AG08396 (cell line): ENCODE measurements around the gene NFXL1.

Source experiments
- DNase-seq: peaks from one replicate; pipeline ENCODE4 v3.0.0; 2012; ENCODE audit warnings: low spot score, mixed read lengths

NFXL1 gene

DNA sequence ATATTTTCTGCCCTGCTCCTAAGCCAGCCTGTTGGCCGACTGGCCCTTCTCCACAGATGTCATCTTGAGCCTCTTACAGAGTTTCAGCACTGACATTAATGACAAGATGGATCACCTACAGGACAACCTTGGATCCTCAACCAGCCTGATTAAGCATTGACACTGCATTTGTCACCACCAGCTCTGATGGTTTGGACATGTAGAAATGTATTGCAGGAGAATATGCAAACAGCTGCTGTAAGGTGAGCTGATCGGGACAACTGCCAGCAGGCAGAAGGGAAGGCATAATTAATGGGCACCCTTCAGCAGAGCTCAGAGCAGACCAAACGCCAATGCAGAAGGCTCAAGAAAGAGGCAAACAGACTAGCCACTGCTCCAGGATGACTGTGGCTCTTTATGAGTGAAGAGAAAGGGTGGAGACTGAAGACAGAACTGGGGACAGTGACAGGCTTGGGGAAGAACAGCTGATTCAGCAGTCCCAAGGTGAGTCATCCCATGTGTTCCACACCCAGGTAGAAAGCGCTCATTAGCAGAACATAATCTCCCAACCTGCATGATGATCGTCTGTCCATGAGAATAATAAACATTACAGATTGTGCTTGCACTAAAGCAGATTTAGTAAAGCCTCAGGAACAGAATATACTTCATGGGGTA is 83.2 kb downstream of the NFXL1 start:
- DNase-seq = no peak

DNA sequence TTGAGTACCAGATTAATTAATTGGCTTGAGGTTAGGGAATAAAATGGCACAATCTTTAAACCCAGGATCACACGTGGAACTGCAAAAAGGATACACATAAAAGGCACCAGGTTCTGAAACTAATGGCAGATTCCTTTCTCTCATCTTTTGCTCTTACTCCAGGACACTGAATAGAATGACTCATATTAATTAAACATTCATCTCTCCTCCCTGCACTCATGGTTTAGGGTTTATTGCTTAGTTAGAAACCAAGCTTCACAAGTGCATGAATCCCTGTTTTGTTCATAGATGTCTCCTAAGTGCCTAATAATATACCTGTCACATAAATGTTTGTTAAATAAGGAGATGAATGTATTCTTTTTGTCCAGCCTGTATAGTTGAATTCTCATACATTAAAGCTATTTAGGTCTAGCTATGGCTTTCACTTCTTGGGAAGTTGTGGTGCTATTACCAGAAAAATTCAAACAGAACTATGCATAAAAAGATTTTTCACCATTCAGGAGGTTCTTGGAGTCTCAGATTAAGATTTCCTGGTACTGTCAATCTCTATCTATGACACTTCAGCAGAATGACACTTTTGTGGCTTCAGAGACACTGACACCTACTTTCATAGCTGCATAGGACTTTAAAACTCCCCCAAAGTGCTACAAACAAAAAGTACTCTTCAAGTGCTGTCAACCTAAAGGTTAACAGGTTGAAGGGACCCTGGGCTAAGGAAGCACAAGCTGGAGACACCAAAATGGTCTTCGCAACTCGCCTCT is 83.9 kb downstream of the NFXL1 start:
- DNase-seq = no peak

DNA sequence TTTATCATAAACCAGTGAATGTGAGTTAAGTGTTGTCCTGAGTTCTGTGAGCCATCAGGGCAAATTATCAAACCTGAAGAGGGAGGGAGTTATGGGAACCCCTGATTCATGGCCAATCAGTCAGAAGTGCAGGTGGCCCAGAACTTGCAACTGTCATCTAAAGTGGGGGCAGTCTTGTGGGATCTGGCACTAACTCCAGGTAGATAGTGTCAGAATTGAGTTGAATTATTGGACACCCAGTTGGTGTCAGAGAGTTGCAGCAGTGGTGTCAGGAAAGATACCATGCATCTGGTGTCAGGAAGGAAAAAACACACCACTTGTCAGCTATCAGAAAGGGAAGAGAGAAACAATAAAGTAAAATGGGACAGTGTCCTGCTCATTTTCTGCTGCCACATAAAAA is 84.9 kb downstream of the NFXL1 start:
- DNase-seq = no peak

DNA sequence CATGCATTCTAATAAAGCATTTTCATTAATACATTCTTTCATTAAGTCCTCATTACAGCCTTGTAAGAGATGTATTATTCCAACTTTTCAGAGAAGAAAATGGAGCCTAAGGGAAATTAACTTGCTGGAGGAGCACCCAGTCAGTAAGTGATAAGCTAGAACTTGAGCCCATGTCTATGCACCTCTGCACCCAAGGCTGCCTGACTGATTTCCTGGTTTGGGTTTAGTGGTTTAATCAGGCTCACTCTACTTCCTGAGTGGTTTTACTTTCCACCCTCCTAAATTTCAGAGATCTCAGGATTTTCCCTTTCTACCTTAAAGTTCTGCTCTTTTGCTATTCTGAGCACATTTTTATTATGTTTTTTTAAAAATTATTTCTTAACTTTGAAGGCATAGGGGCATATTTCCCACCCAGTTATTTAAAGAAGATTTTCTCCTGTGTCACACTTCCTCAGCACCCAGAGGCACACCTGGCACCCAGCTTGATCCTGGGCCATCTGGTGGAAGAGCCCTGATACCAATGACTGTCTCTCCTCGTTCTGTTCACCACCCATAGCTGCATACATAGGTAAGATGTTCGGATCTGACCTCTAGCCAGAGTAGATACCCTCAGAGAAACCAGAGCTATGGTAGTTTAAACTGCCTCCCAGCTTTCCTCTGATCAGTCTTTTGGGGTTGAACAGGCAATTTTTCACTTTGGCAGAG is 86.9 kb downstream of the NFXL1 start:
- no peak for DNase-seq

DNA sequence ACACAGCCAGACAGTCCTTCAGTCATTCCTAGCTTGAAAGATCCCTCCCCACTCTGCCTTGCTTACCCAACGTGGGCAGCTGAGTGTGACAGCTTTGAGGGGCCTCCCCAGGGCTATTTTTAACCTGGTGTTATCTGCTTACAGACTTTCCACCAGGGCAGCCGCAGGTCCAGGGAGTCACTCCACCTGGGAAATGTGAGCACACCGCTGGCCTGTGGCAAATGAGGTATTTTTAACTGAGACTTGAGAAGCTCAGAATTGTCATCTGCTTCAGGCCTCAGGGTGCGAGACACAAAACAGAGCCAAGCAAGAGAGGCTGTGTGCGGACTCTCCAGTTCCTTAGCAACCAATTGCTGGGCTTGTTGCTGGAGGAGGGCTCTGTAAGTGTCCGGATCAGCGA is 89.5 kb downstream of the NFXL1 start:
- no peak for DNase-seq

DNA sequence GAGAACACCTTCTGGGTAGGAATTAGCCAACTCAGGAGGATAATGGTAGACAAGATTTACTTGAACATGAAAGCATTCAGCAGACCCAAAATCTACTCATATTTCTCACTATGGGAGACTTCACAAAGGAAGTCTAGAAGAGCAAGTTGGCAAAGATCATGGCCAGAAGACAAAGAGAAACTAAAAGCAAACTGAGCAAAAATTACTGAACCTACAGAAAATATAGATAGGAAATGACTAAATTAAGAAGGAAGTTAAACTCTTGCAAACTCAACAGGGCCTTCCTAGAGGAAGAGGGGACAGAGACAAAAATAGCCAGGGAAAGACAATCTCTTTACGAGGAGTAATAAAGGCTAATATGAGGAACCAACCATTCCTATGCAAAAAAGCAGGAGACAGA is 95.2 kb downstream of the NFXL1 start:
- no peak for DNase-seq

DNA sequence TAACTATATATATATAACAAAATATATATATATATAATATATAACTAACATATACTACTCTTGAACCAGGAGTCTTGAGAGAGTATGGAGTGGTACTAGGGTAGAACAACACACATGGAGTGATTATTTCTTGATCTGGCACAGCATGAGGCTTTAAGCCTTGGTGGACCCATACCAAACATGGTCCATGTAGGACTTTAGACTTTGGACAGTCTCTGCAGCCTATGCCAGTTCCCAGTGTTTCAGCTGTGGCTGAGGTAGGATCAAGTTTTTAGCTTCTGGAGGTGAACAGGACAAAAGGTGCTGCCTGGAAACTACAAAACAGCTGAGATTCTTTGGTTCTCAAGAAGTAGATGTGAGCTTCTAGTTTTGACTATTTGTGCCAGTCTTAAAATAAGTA is 97.1 kb downstream of the NFXL1 start:
- DNase-seq = no peak

DNA sequence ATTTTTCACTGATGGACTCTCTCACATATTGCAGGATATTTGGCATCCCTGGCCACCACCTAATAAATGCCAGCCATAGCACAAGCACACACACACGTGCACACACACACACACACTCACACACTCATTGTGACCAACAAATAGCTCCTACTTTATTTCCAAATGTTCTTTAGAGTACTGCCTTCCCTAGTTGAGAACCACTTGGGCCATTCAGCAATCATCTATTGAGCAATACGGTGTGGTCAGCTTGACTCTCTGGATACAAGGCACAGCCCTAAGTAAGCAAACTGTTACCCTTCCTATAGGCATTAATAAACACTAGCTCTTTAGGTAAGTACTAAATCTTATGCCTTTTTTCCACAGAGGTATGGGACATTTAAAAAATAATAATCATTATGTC is 97.6 kb downstream of the NFXL1 start:
- no peak for DNase-seq

DNA sequence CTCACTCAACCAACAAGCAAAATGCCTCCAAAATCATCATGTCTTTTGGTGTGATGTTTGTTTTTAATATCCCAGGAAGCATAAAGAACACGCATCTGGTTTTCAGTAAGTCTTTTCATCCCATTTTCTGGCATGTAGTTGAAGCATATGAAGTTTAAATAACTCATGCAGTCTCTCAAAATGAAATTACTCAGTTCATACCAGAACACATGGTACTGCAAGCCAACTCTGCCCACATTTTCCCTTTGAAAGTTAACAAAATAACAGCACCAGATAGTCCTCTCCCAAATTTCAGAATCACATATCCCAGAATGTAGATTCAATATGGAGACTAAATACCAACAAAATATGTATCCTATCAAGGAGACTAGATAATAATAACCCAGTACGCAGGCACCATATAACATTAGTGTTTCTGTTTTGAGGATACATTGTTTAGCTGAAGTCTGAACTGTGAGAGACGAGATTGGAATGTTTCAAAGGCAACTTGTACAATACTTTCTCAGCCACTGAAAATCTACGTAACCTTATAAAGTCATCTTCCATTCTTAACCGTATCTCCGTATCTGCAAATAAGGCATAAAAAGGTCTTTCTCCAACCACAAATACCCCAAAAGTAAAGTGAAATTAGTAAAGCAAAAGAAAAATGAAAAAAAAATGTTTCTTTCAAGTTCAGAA is 99.6 kb downstream of the NFXL1 start:
- DNase-seq = no peak

DNA sequence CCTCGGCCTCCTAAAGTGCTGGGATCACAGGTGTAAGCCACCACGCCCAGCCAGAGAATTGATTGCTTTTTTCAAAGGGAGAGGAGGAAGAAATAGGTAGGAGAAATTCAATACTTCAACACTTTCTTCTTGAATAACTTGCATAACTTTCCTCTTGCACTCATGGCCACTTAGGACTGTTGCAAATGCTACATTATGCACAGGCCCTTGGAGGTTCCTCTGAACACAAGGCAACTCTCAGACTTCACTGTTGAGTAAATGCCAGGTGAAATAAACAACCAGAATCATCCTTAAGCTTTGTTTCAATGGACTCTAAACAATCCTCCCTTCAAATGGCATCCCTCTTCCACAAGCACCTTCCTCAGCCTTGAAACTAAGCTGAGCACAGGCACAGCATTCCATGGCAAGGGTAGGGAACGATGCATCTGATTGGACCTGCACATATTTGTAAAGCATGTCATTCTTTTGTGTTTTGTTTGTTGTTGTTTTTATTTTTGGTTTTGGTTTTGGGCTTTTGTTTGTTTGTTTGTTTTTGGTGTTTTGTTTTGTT is 104.7 kb downstream of the NFXL1 start:
- no peak for DNase-seq

DNA sequence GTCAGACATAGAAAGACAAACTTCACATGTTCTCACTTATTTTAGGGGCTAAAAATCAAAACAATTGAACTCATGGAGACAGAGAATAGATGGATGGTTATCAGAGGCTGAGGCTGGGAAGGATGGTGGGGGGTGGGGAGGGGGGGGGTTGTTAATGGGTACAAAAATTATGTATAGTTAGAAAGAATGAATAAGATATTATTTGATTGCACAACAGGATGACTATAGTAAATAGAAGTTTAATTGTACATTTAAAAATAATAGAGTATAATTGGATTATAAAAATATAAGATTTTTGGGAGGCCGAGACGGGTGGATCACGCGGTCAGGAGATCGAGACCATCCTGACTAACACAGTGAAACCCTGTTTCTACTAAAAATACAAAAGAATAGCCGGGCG is 109.8 kb downstream of the NFXL1 start:
- no peak for DNase-seq

DNA sequence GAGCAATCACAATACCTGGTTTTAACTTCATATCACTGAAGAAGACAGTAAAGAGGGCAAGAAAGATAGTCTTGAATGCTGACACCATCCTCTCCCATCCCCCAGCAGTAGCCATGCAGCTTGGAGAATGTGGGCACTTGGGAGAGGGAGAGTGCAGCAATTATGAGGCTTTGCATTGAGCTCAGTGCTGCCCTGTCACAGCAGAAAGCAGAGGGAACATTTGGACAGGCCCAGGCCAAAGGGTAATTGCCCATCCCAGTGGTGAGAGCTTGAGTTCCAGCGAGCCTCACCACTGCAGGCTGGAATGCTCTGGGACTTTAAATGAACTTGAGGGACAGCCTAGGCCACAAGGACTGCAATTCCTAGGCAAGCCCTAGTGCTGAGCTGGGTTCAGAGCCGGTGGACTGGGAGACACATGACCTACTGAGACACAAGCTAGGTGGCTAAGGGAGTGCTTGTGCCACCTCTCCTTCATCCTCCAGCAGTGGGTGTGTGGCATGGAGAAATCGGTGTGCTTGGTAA is 112.8 kb downstream of the NFXL1 start:
- no peak for DNase-seq

DNA sequence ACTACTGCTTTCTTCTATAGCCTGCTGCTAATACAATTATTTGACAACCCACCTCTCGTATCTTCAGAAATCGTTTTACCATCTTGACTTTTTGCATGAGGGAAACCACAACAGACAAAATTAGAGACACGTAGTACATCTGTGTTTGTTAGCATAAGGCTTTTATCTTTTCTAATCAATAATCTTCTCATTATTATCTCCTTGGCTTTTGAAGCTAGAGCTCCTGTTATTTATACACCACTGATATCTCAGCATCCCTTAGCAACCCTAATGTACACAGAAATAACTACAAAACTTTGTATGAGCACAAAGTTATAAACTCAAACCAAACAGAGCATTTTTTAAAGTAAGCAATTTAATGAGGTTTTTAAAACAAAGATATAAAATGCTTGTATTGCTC is 116.2 kb downstream of the NFXL1 start:
- no peak for DNase-seq
